Breast epithelium (tissue), 4 donors: ENCODE data around the gene CSF2RB. TPM values are rescaled to one million over a fixed set of nuclear protein-coding genes. Genes with fewer than 3 reads are reported as not detected.
"Not testable (repeated sequence)": the region's sequence is repeated elsewhere in the genome, so short reads cannot be mapped to it uniquely, and the experiment has no call there.

Experiments used
- DNase-seq, 2 donors: peaks; one replicate each; pipeline ENCODE4 v3.0.0-alpha.2; 2019; ENCODE audit warnings: low spot score in 2 of 2
- H3K27ac ChIP-seq, 2 donors: fragments of 200-600 bp; sonication (generic) in 1 of 2; one replicate each; pipeline ENCODE4 v1.5.1; 2016 to 2019; ENCODE audit warnings: mild to moderate bottlenecking in 1 of 2
- H3K27me3 ChIP-seq, 2 donors: fragments of 200-600 bp; sonication (generic) in 1 of 2; one replicate each; pipeline versions ENCODE4 v1.5.1 to v1.6.0; 2017 to 2019; ENCODE audit warnings: control low read depth in 1 of 2, mild to moderate bottlenecking in 1 of 2
- H3K36me3 ChIP-seq: fragments of 200-600 bp; one replicate; pipeline ENCODE4 v1.5.1; 2019
- H3K4me1 ChIP-seq, 2 donors: fragments of 200-600 bp; sonication (generic); one replicate each; pipeline ENCODE4 v1.5.1; 2016 to 2019; ENCODE audit warnings: control low read depth in 1 of 2
- H3K4me3 ChIP-seq, 3 donors: fragments of 200-600 bp; sonication (generic); 1 replicate in 2 of 3; 2 replicates in 1 of 3; pipeline ENCODE4 v1.5.1; 2016 to 2019; ENCODE audit warnings: mild to moderate bottlenecking in 3 of 3, moderate library complexity in 2 of 3
- H3K9me3 ChIP-seq, 2 donors: fragments of 200-600 bp; sonication (generic) in 1 of 2; one replicate each; pipeline ENCODE4 v1.5.1; 2016 to 2019; ENCODE audit warnings: control low read depth in 1 of 2
- POLR2A ChIP-seq: fragments of 450-650 bp; IDR thresholded peaks from one replicate; pipeline ENCODE4 v1.6.1; 2016; ENCODE audit warnings: antibody characterized with exemption, mild to moderate bottlenecking, moderate library complexity
- POLR2AphosphoS5 ChIP-seq, 3 donors: sonication (generic); formaldehyde crosslinking; IDR thresholded peaks; one replicate each; pipeline ENCODE4 v1.6.1; 2017; ENCODE audit warnings: antibody characterized with exemption in 3 of 3
- intact Hi-C: fragments of 100-400 bp; cut with DNase I; formaldehyde crosslinking; loops from one replicate; pipeline ENCODE4 v1.15.1; 2023; ENCODE audit warnings: low total_unique reads
- total RNA-seq, 3 donors: library from RNA; depleted of rRNA; stranded (reverse); fragments of >200 nt; gene quantifications; one replicate each; pipeline ENCODE4 v1.1.0, GENCODE V29; 2016
- TF ChIP-seq, protein P1 (sequence below), 3 donors: fragments of 450-650 bp; IDR thresholded peaks; one replicate each; pipeline ENCODE4 v1.5.1; 2016 to 2017; ENCODE audit warnings: antibody characterized with exemption in 3 of 3, mild to moderate bottlenecking in 3 of 3, moderate library complexity in 3 of 3

The CSF2RB gene
- total RNA-seq, 3 donors from 2014 or later: 3.3 to 8.6 (median 3.8) TPM

- intact Hi-C loops: loop anchor here (10.0 kb wide), 1 partner anchor 193 kb away; no protein-coding TSS in a partner anchor
- H3K27ac ChIP-seq: no peak overlapping the region
- no peak overlapping the region for H3K4me3 ChIP-seq
- H3K27me3 ChIP-seq: peaks cover 0 to 21% of the 10 kb centered on the region in 2 donors
- peaks cover 14 to 15% of the 10 kb centered on the region in 2 donors for H3K9me3 ChIP-seq
- TF ChIP-seq POLR2A: no peak
- TF ChIP-seq, protein P1, sequence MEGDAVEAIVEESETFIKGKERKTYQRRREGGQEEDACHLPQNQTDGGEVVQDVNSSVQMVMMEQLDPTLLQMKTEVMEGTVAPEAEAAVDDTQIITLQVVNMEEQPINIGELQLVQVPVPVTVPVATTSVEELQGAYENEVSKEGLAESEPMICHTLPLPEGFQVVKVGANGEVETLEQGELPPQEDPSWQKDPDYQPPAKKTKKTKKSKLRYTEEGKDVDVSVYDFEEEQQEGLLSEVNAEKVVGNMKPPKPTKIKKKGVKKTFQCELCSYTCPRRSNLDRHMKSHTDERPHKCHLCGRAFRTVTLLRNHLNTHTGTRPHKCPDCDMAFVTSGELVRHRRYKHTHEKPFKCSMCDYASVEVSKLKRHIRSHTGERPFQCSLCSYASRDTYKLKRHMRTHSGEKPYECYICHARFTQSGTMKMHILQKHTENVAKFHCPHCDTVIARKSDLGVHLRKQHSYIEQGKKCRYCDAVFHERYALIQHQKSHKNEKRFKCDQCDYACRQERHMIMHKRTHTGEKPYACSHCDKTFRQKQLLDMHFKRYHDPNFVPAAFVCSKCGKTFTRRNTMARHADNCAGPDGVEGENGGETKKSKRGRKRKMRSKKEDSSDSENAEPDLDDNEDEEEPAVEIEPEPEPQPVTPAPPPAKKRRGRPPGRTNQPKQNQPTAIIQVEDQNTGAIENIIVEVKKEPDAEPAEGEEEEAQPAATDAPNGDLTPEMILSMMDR (IDR thresholded peaks at IDR 0.05): no peak
- TF ChIP-seq POLR2AphosphoS5 (IDR thresholded peaks at IDR 0.05): no peak
- no peaks in the 10 kb centered on the region for H3K4me1 ChIP-seq
- no peak for DNase-seq
- H3K36me3 ChIP-seq: no peaks in the 10 kb centered on the region
These were observed 74.8 kb downstream of the CSF2RB start for GRCh38 chr22:36988075-36988832.

- not testable (repeated sequence) for H3K4me3 ChIP-seq, H3K4me1 ChIP-seq, H3K27ac ChIP-seq, DNase-seq, H3K36me3 ChIP-seq
- intact Hi-C loops: loop anchor here (10.0 kb wide), 1 partner anchor 194 kb away; no protein-coding TSS in a partner anchor
- Histone ChIP-seq H3K9me3 (peaks cover 14 to 15% of the 10 kb centered on the region in 2 donors), H3K27me3 (peaks cover 0 to 21% of the 10 kb centered on the region in 2 donors)
These were observed 75.6 kb downstream of the CSF2RB start for GRCh38 chr22:36989012-36989411.

Other genes starting within 250 kb of the CSF2RB start
- not detected for gene CACNG2, start 209.9 kb upstream of the CSF2RB start, total RNA-seq
- gene IFT27, start 137.5 kb upstream of the CSF2RB start, total RNA-seq: 10 to 100 TPM; 19.0 to 23.7 (median 20.6) TPM
- gene PVALB, start 96.6 kb upstream of the CSF2RB start, total RNA-seq: 1 to 10 TPM in 1 of 3 donors, not detected in 2; 1.8 TPM
- 10 to 100 TPM; 13.4 to 36.8 (median 14.5) TPM for gene NCF4, start 52.6 kb upstream of the CSF2RB start, total RNA-seq
- gene TST, start 105.8 kb downstream of the CSF2RB start, total RNA-seq: 10 to 100 TPM; 51.1 to 68.0 (median 60.2) TPM
- gene MPST, start 106.1 kb downstream of the CSF2RB start, total RNA-seq: 100 to 1,000 TPM in 2 of 3 donors, 10 to 100 TPM in 1; 72.0 to 175 (median 113) TPM
- 10 to 100 TPM in 2 of 3 donors, 1 to 10 TPM in 1; 8.2 to 17.4 (median 11.1) TPM for gene KCTD17, start 138.1 kb downstream of the CSF2RB start, total RNA-seq
- under 1 TPM in 1 of 3 donors, not detected in 2; 0.88 TPM for gene TMPRSS6, start 196.1 kb downstream of the CSF2RB start, total RNA-seq
- gene IL2RB, start 236.3 kb downstream of the CSF2RB start, total RNA-seq: 1 to 10 TPM in 1 of 3 donors, under 1 TPM in 2; 0.15 to 1.3 (median 0.98) TPM